Effector memory CD4-positive, alpha-beta T cell (primary cell): ENCODE data around the gene SH3D19.
"Not testable (repeated sequence)": the region's sequence is repeated elsewhere in the genome, so short reads cannot be mapped to it uniquely, and the experiment has no call there.

Experiments used
- DNase-seq, 3 donors: peaks; one replicate each; pipeline ENCODE4 v3.0.0-alpha.2; 2020
- H3K27ac ChIP-seq: 2 replicates; pipeline ENCODE4 v1.7.0; 2013; ENCODE audit warnings: mild to moderate bottlenecking, low read length, moderate library complexity; ENCODE audit not compliant: insufficient read depth, poor library complexity, severe bottlenecking
- H3K27me3 ChIP-seq: replicated peaks from 2 replicates; pipeline ENCODE4 v1.7.0; 2013; ENCODE audit warnings: mild to moderate bottlenecking, low read length; ENCODE audit not compliant: insufficient read depth, control insufficient read depth, poor library complexity, severe bottlenecking
- H3K36me3 ChIP-seq: 2 replicates; pipeline ENCODE4 v1.7.0; 2013; ENCODE audit warnings: mild to moderate bottlenecking, low read length, moderate library complexity; ENCODE audit not compliant: control insufficient read depth, insufficient read depth
- H3K4me1 ChIP-seq: 2 replicates; pipeline ENCODE4 v1.7.0; 2013; ENCODE audit warnings: low read length, mild to moderate bottlenecking; ENCODE audit not compliant: control insufficient read depth, insufficient read depth, poor library complexity, severe bottlenecking
- H3K4me3 ChIP-seq: 2 replicates; pipeline ENCODE4 v1.7.0; 2013; ENCODE audit warnings: low read length, low read depth, mild to moderate bottlenecking; ENCODE audit not compliant: insufficient read depth, poor library complexity, severe bottlenecking
- H3K9me3 ChIP-seq: 2 replicates; pipeline ENCODE4 v1.7.0; 2013; ENCODE audit warnings: mild to moderate bottlenecking, low read length, moderate library complexity; ENCODE audit not compliant: control insufficient read depth

SH3D19 gene

DNA sequence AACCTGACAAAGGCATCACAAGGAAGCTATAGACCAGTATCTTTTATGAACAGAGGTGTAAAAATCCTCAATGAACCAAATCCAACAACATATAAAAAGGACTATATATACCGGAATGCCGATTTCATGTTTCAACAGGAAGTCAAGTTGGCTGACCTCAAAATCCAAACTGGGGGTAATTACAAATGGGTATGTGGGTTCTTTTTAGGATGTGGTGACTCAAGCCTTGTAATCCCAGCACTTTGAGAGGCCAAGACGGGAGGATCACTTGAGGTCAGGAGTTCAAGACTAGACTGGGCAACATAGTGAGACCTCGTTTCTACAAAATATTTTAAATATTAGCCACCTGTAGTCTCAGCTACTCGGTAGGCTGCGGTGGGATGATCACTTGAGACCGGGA is 38.0 kb downstream of the SH3D19 start:
- Histone ChIP-seq H3K4me3 (no peak overlapping the region), H3K27ac (no peak overlapping the region), H3K4me1 (no peaks in the 10 kb centered on the region), H3K36me3 (no peaks in the 10 kb centered on the region), H3K9me3 (no peaks in the 10 kb centered on the region), H3K27me3 (no peaks in the 10 kb centered on the region)
- no peak for DNase-seq

- Histone ChIP-seq H3K36me3 (no peaks in the 10 kb centered on the region), H3K27me3 (no peaks in the 10 kb centered on the region), H3K4me3 (no peak overlapping the region), H3K27ac (no peak overlapping the region), H3K4me1 (no peaks in the 10 kb centered on the region), H3K9me3 (no peaks in the 10 kb centered on the region)
- DNase-seq: no peak
Observed at GRCh38 chr4:151284534-151285245, 40.7 kb downstream of the SH3D19 start.

GRCh38 chr4:151276787-151277562 is 48.4 kb downstream of the SH3D19 start, which contains the start of gene PRSS48:
Gene PRSS48, plus strand, starts transcription at chr4:151277161. Its CDS starts 12 bp downstream, at chr4:151277173.
- H3K27ac ChIP-seq: no peak within 1 kb of the TSS
- no peaks in the 10 kb centered on the region for H3K27me3 ChIP-seq
- H3K36me3 ChIP-seq: no peaks in the 10 kb centered on the region
- no peak within 1 kb of the TSS for H3K4me3 ChIP-seq
- peak in 1 of 3 donors; percentile 8 for DNase-seq
- no peaks in the 10 kb centered on the region for H3K9me3 ChIP-seq
- no peaks in the 10 kb centered on the region for H3K4me1 ChIP-seq

DNA sequence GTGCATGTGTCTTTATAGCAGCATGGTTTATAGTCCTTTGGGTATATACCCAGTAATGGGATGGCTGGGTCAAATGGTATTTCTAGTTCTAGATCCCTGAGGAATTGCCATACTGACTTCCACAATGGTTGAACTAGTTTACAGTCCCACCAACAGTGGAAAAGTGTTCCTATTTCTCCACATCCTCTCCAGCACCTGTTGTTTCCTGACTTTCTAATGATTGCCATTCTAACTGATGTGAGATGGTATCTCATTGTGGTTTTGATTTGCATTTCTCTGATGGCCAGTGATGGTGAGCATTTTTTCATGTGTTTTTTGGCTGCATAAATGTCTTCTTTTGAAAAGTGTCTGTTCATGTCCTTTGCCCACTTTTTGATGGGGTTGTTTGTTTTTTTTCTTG is 56.5 kb downstream of the SH3D19 start:
- H3K27me3 ChIP-seq, H3K27ac ChIP-seq, H3K4me3 ChIP-seq, H3K36me3 ChIP-seq, H3K9me3 ChIP-seq, H3K4me1 ChIP-seq, DNase-seq: not testable (repeated sequence)

DNA sequence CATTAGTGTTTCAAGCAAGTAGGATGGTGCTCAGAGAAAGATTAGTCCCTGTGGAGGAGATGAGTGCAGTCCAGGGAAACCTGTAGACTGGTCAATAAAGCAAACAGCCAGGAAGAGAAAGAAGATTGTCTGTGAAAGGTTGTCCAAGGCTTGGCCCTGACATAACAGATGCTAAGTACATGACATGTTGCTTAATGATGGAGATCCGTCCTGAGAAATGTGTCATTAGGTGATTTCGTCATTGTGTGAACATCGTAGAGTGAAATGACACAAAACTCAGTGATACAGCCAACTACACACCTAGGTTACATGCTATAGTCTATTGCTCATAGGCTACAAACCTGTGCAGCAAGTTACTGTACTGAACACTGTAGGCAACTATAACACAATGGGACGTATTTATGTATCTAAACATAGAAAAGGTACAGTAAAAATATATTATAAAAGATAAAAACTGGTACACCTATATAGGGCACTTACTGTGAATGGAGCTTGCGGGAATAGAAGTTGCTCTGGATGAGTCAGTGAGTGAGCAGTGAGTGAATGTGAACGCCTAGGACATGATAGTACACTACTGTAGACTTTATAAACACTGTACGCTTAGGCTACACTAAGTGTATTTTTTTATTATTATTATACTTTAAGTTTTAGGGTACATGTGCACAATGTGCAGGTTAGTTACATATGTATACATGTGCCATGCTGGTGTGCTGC is 57.4 kb downstream of the SH3D19 start:
- no peaks in the 10 kb centered on the region for H3K9me3 ChIP-seq
- DNase-seq: no peak
- H3K36me3 ChIP-seq: no peaks in the 10 kb centered on the region
- no peaks in the 10 kb centered on the region for H3K27me3 ChIP-seq
- H3K27ac ChIP-seq: no peak overlapping the region
- H3K4me3 ChIP-seq: no peak overlapping the region
- H3K4me1 ChIP-seq: no peaks in the 10 kb centered on the region

GRCh38 chr4:151267104-151267503 is 58.3 kb downstream of the SH3D19 start:
- Histone ChIP-seq H3K27ac (no peak overlapping the region), H3K4me3 (no peak overlapping the region), H3K36me3 (no peaks in the 10 kb centered on the region), H3K27me3 (no peaks in the 10 kb centered on the region), H3K4me1 (no peaks in the 10 kb centered on the region), H3K9me3 (no peaks in the 10 kb centered on the region)
- DNase-seq: no peak

DNA sequence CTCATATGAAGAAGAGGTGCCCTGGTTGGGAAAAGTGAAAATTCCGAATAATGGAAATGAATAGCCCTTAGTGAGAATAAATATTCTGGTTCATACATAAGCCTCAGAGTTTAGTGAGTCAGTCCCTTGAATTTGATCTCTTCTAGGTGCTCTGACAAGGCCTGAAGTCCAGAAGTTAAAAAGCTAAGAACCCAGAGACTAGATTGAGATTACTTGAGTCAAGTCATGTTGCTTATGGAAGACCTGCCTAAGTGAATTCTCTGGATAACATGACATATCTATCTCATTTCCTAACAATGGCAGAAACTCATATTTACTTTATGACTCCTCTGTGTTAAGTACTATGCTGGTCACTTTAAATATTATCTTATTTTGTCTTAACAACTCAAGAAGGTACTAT is 58.9 kb downstream of the SH3D19 start:
- DNase-seq: no peak
- H3K4me3 ChIP-seq: no peak overlapping the region
- H3K36me3 ChIP-seq: no peaks in the 10 kb centered on the region
- no peaks in the 10 kb centered on the region for H3K27me3 ChIP-seq
- H3K27ac ChIP-seq: no peak overlapping the region
- H3K9me3 ChIP-seq: no peaks in the 10 kb centered on the region
- no peaks in the 10 kb centered on the region for H3K4me1 ChIP-seq

GRCh38 chr4:151263455-151263854 is 62.0 kb downstream of the SH3D19 start:
- H3K4me1 ChIP-seq: no peaks in the 10 kb centered on the region
- no peak overlapping the region for H3K27ac ChIP-seq
- no peaks in the 10 kb centered on the region for H3K9me3 ChIP-seq
- H3K4me3 ChIP-seq: no peak overlapping the region
- no peak for DNase-seq
- H3K27me3 ChIP-seq: no peaks in the 10 kb centered on the region
- no peaks in the 10 kb centered on the region for H3K36me3 ChIP-seq

GRCh38 chr4:151260526-151260925 is 64.9 kb downstream of the SH3D19 start:
- no peaks in the 10 kb centered on the region for H3K9me3 ChIP-seq
- H3K4me3 ChIP-seq: no peak overlapping the region
- no peak overlapping the region for H3K27ac ChIP-seq
- no peaks in the 10 kb centered on the region for H3K4me1 ChIP-seq
- H3K36me3 ChIP-seq: no peaks in the 10 kb centered on the region
- DNase-seq: no peak
- no peaks in the 10 kb centered on the region for H3K27me3 ChIP-seq

DNA sequence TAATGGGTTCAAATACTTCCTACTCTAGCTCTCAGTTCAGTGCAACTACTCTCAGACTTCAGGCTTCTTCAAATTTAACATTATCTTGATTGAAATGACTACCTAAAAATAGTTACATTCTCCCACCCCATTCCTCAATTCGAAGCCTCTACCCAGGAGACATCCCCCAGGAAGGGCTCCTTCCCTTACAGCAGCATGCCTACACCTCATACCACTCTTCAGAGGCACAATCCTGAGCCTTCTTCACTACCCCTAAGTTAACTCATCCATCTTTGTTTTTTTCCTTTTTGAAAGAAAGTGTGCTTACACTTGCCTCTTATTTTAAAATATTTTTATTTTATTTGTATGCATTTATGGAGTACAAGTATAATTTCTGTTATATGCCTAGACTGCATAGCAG is 65.7 kb downstream of the SH3D19 start:
- H3K9me3 ChIP-seq: no peaks in the 10 kb centered on the region
- no peak overlapping the region for H3K27ac ChIP-seq
- H3K4me3 ChIP-seq: no peak overlapping the region
- no peaks in the 10 kb centered on the region for H3K36me3 ChIP-seq
- H3K27me3 ChIP-seq: no peaks in the 10 kb centered on the region
- no peak for DNase-seq
- H3K4me1 ChIP-seq: no peaks in the 10 kb centered on the region
